Peyer's patch (tissue), 4 donors: ENCODE results near the gene ASAP2.

ENCODE experiments used
- POLR2A ChIP-seq, 2 donors: fragments of 450-650 bp; IDR thresholded peaks; one replicate each; pipeline ENCODE4 v1.5.1; 2017; ENCODE audit warnings: antibody characterized with exemption in 2 of 2, mild to moderate bottlenecking in 2 of 2, moderate library complexity in 2 of 2
- TF ChIP-seq, protein P1 (sequence below), 6 experiments: fragments of 450-650 bp in 4 of 6; fragments of 200-600 bp in 2 of 6; sonication (generic) in 1 of 6; IDR thresholded peaks; one replicate each; pipeline ENCODE4 v1.5.1; 2017 to 2019; ENCODE audit warnings: antibody characterized with exemption in 6 of 6, mild to moderate bottlenecking in 3 of 6, moderate library complexity in 1 of 6

GRCh38 chr2:9212010-9212635 lies 5.5 kb downstream of the ASAP2 start:
- TF ChIP-seq, protein P1, sequence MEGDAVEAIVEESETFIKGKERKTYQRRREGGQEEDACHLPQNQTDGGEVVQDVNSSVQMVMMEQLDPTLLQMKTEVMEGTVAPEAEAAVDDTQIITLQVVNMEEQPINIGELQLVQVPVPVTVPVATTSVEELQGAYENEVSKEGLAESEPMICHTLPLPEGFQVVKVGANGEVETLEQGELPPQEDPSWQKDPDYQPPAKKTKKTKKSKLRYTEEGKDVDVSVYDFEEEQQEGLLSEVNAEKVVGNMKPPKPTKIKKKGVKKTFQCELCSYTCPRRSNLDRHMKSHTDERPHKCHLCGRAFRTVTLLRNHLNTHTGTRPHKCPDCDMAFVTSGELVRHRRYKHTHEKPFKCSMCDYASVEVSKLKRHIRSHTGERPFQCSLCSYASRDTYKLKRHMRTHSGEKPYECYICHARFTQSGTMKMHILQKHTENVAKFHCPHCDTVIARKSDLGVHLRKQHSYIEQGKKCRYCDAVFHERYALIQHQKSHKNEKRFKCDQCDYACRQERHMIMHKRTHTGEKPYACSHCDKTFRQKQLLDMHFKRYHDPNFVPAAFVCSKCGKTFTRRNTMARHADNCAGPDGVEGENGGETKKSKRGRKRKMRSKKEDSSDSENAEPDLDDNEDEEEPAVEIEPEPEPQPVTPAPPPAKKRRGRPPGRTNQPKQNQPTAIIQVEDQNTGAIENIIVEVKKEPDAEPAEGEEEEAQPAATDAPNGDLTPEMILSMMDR (IDR thresholded peaks at IDR 0.05) = no peak
- TF ChIP-seq POLR2A (IDR thresholded peaks at IDR 0.05) = no peak
